ENCODE results near the gene MAU2. TPM values are rescaled to one million over a fixed set of nuclear protein-coding genes. Genes with fewer than 3 reads are reported as not detected.
A peak's percentile ranks its signal among the peaks of the same experiment; 100 is the strongest.

Gene MAU2
- total and polyA plus RNA-seq, 2 of the 13 experiments (the other 11 are each of a cell fraction or from before 2014, with no cell fraction given): 16.8 to 33.8 TPM

GRCh38 chr19:19404879-19405860 lies 84.5 kb downstream of the MAU2 start, which contains the start of gene GATAD2A (continued):
- TF ChIP-seq ZNF326 (CRISPR knock-in tag; IDR thresholded peaks at IDR 0.05; ENCODE audit: borderline replicate concordance) (0 out of 2 replicates have a peak, but pooled peaks have one; percentile 46), ZFY (CRISPR knock-in tag; IDR thresholded peaks at IDR 0.05) (peak; percentile 77), MXI1 (IDR thresholded peaks at IDR 0.05; ENCODE audit: borderline replicate concordance, low read depth, low read length) (peak; percentile 90; the same call in 2 of the 3 replicates), ZNF563 (CRISPR knock-in tag; IDR thresholded peaks at IDR 0.05) (peak; percentile 98), IRF9 (CRISPR knock-in tag; IDR thresholded peaks at IDR 0.05; ENCODE audit: borderline replicate concordance) (peak; percentile 72; the same call in 1 of the 2 replicates), ZNF124 (CRISPR knock-in tag; IDR thresholded peaks at IDR 0.05) (peak; percentile 70; the same call in 1 of the 2 replicates), U2AF1 (optimal IDR thresholded peaks at IDR 0.05; ENCODE audit: low read depth, low read length) (no peak), ZNF513 (CRISPR knock-in tag; conservative IDR thresholded peaks at IDR 0.05) (no peak), ZFX (CRISPR knock-in tag; IDR thresholded peaks at IDR 0.05; ENCODE audit: low read depth) (peak; percentile 58; the same call in 1 of the 2 replicates), KLF11 (CRISPR knock-in tag; IDR thresholded peaks at IDR 0.05) (peak; percentile 91), ETS1 (CRISPR knock-in tag; IDR thresholded peaks at IDR 0.05) (peak; percentile 90), BRD4 (CRISPR knock-in tag; IDR thresholded peaks at IDR 0.05) (0 out of 2 replicates have a peak, but pooled peaks have one; percentile 59), ZNF225 (CRISPR knock-in tag; IDR thresholded peaks at IDR 0.05) (peak; percentile 65; the same call in 1 of the 2 replicates), ZBTB39 (CRISPR knock-in tag; IDR thresholded peaks at IDR 0.05) (peak; percentile 26; the same call in 1 of the 2 replicates), ZSCAN9 (CRISPR knock-in tag; IDR thresholded peaks at IDR 0.05; ENCODE audit: borderline replicate concordance) (peak; percentile 84), ZNF550 (CRISPR knock-in tag; IDR thresholded peaks at IDR 0.05; ENCODE audit: borderline replicate concordance) (no peak), CREB3 (CRISPR knock-in tag; IDR thresholded peaks at IDR 0.05) (peak; percentile 91), MXD1 (CRISPR knock-in tag; IDR thresholded peaks at IDR 0.05) (peak; percentile 96), PHF8 (CRISPR knock-in tag; IDR thresholded peaks at IDR 0.05) (peak; percentile 69), TBL1XR1 (IDR thresholded peaks at IDR 0.05; ENCODE audit: borderline replicate concordance, low read length, partially characterized antibody) (no peak)

Data from HepG2 (cell line).